ENCODE measurements around the gene TOP2A. TPM values are rescaled to one million over a fixed set of nuclear protein-coding genes. Genes with fewer than 3 reads are reported as not detected.

TOP2A gene
- total and polyA plus RNA-seq, 9 of the 15 experiments (the other 6 are each of a cell fraction or from before 2014, with no cell fraction given), result 133 to 347 (median 259) TPM

GRCh38 chr17:40417258-40417608 lies 463 bp downstream of the TOP2A start (continued):
- TF ChIP-seq ZNF57 (CRISPR knock-in tag; IDR thresholded peaks at IDR 0.05) (no peak), TEAD4 (IDR thresholded peaks at IDR 0.05; ENCODE audit: low read length) (no peak), TEAD4 (CRISPR knock-in tag; IDR thresholded peaks at IDR 0.05; ENCODE audit: borderline replicate concordance) (no peak), PPARD (CRISPR knock-in tag; IDR thresholded peaks at IDR 0.05) (no peak), SIRT6 (IDR thresholded peaks at IDR 0.05; ENCODE audit: low read depth, low read length) (no peak), SRF (CRISPR knock-in tag; IDR thresholded peaks at IDR 0.05) (no peak), RNF2 (IDR thresholded peaks at IDR 0.05) (no peak), ZNF655 (CRISPR knock-in tag; IDR thresholded peaks at IDR 0.05) (no peak), MAZ (CRISPR knock-in tag; conservative IDR thresholded peaks at IDR 0.05 in 1 of 2, IDR thresholded peaks at IDR 0.05 in 1 of 2) (0 out of 4 replicates have a peak, but pooled peaks of 1 of the 2 experiments have one; percentile 2), ZBTB34 (CRISPR knock-in tag; IDR thresholded peaks at IDR 0.05) (no peak)
- TF ChIP-seq, protein P1, sequence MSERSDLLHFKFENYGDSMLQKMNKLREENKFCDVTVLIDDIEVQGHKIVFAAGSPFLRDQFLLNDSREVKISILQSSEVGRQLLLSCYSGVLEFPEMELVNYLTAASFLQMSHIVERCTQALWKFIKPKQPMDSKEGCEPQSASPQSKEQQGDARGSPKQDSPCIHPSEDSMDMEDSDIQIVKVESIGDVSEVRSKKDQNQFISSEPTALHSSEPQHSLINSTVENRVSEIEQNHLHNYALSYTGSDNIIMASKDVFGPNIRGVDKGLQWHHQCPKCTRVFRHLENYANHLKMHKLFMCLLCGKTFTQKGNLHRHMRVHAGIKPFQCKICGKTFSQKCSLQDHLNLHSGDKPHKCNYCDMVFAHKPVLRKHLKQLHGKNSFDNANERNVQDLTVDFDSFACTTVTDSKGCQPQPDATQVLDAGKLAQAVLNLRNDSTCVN (CRISPR knock-in tag; IDR thresholded peaks at IDR 0.05), result no peak
